ENCODE data around the gene CTTNBP2. TPM values are rescaled to one million over a fixed set of nuclear protein-coding genes. Genes with fewer than 3 reads are reported as not detected.

CTTNBP2 gene
- total and polyA plus RNA-seq, 2 of the 4 experiments (the other 2 are of a cell fraction): 6.6 to 11.3 TPM

GRCh38 chr7:117848941-117849340 is 24.3 kb downstream of the CTTNBP2 start:
- Histone ChIP-seq H2BK120ac (ENCODE audit: low read depth, low read length) (no peak overlapping the region), H3K4ac (ENCODE audit: low read depth, low read length) (no peak overlapping the region), H2AK5ac (ENCODE audit: low read depth, low read length) (no peak overlapping the region), H3K36me3 (ENCODE audit: control insufficient read depth, insufficient read depth, low read length) (peaks cover 4% of the 10 kb centered on the region; the same call in 1 of the 2 replicates), H3K23ac (ENCODE audit: low read depth, low read length) (no peak overlapping the region), H3K56ac (ENCODE audit: extremely low read depth, insufficient read depth, low read length) (no peak overlapping the region), H2AK9ac (replicated peaks; ENCODE audit: low read depth, low read length, poor library complexity) (no peak overlapping the region), H4K91ac (ENCODE audit: insufficient read depth, low read depth, low read length) (no peak overlapping the region), H3K79me1 (ENCODE audit: low read depth in 1 of 2, low read length in 2 of 2) (0 out of 4 replicates have a peak, but pooled peaks cover 0 to 3% of the 10 kb centered on the region in 2 experiments), H3K4me1 (ENCODE audit: control insufficient read depth, insufficient read depth, low read length) (no peaks in the 10 kb centered on the region), H3K14ac (replicated peaks; ENCODE audit: low read depth, low read length) (no peak overlapping the region), H2AFZ (replicated peaks; ENCODE audit: low read length, poor library complexity) (no peak overlapping the region), H3K4me2 (ENCODE audit: low read depth, low read length) (no peak overlapping the region), H4K5ac (ENCODE audit: low read depth, low read length) (no peak overlapping the region), H4K20me1 (ENCODE audit: insufficient read depth, low read length) (no peaks in the 10 kb centered on the region), H3K4me3 (ENCODE audit: insufficient read depth, low read depth, low read length) (no peak overlapping the region), H3K27ac (ENCODE audit: insufficient read depth, low read length) (no peak overlapping the region), H3K9ac (ENCODE audit: low read depth, low read length) (no peak overlapping the region), H2BK15ac (ENCODE audit: low read depth, low read length) (no peak overlapping the region), H3K18ac (ENCODE audit: low read depth, low read length) (no peak overlapping the region), H4K8ac (ENCODE audit: low read depth in 2 of 2, low read length in 2 of 2) (no peak overlapping the region), H2BK5ac (ENCODE audit: low read depth, low read length, poor library complexity, severe bottlenecking) (no peak overlapping the region), H3K9me3 (ENCODE audit: control insufficient read depth, insufficient read depth, low read length) (0 out of 2 replicates have a peak, but pooled peaks cover 2% of the 10 kb centered on the region), H3K27me3 (ENCODE audit: control insufficient read depth, insufficient read depth, low read length) (no peaks in the 10 kb centered on the region), H3K9me1 (ENCODE audit: insufficient read depth, low read length) (no peaks in the 10 kb centered on the region), H2BK20ac (ENCODE audit: low read depth, low read length) (no peak overlapping the region)
- ATAC-seq (ENCODE audit: low read depth) (peak; percentile 37; the same call in 1 of the 2 replicates), DNase-seq (no peak)
- ChIA-PET CTCF (interaction anchor here (0.9 kb wide), 1 partner anchor 22 kb away, joined by 4 read pairs; no protein-coding TSS in a partner anchor), POLR2A (ENCODE audit: unreplicated experiment) (no interaction called here)
- intact Hi-C loops (cut with micrococcal nuclease) (no loop called here), in situ Hi-C loops (cut with MboI; ENCODE audit: low sequenced_read_pairs) (no loop called here), dilution Hi-C loops (cut with HindIII; ENCODE audit: low sequenced_read_pairs, unreplicated experiment) (no loop called here)
- TF ChIP-seq MXI1 (IDR thresholded peaks at IDR 0.05; ENCODE audit: borderline replicate concordance, low read depth, low read length): no peak
- no peak for TF ChIP-seq ELK1 (IDR thresholded peaks at IDR 0.05; ENCODE audit: borderline replicate concordance, low read depth, low read length)
- TF ChIP-seq CTCF (conservative IDR thresholded peaks at IDR 0.05; ENCODE audit: low read depth, low read length): no peak
- no peak for TF ChIP-seq RCOR1 (IDR thresholded peaks at IDR 0.05; ENCODE audit: insufficient replicate concordance, low read length)
- no peak for TF ChIP-seq SMC3 (IDR thresholded peaks at IDR 0.05; ENCODE audit: low read depth, low read length)
- 20% methylated on average over 1 of the region's 7 CpGs; no CpG with 5 or more reads in 1 of the 2 experiments for WGBS, 2 experiments (ENCODE audit: extremely low coverage in 2 of 2, insufficient read length in 1 of 2)
- no TSS peak for BruUV-seq (replicated peaks)
